Liver (tissue), 9 donors: ENCODE measurements around the gene R3HDML. TPM values are rescaled to one million over a fixed set of nuclear protein-coding genes. Genes with fewer than 3 reads are reported as not detected.
"Not testable (repeated sequence)": the region's sequence is repeated elsewhere in the genome, so short reads cannot be mapped to it uniquely, and the experiment has no call there.

Source experiments
- DNase-seq: peaks from one replicate; pipeline ENCODE4 v3.0.0-alpha.2; 2017; ENCODE audit warnings: low spot score
- H3K27ac ChIP-seq, 2 donors: one replicate each; pipeline ENCODE4 v1.7.0; 2013; ENCODE audit warnings: inconsistent platforms in 2 of 2, low read length in 2 of 2, control low read depth in 1 of 2, low read depth in 1 of 2, mild to moderate bottlenecking in 1 of 2
- H3K27me3 ChIP-seq, 4 donors: one replicate each; pipeline versions ENCODE4 v1.6.1 to v1.7.0; 2013; ENCODE audit warnings: low read length in 3 of 4, inconsistent platforms in 1 of 4, mild to moderate bottlenecking in 1 of 4, moderate library complexity in 1 of 4; ENCODE audit not compliant: control insufficient read depth in 4 of 4, insufficient read depth in 4 of 4
- H3K36me3 ChIP-seq, 4 donors: one replicate each; pipeline versions ENCODE4 v1.6.1 to v1.7.0; 2013; ENCODE audit warnings: low read length in 3 of 4, mild to moderate bottlenecking in 3 of 4, low read depth in 1 of 4, moderate library complexity in 1 of 4; ENCODE audit not compliant: control insufficient read depth in 4 of 4, insufficient read depth in 3 of 4
- H3K4me1 ChIP-seq, 4 donors: one replicate each; pipeline versions ENCODE4 v1.6.1 to v1.7.0; 2013; ENCODE audit warnings: low read length in 3 of 4, mild to moderate bottlenecking in 3 of 4, moderate library complexity in 1 of 4; ENCODE audit not compliant: control insufficient read depth in 4 of 4, insufficient read depth in 4 of 4
- H3K4me3 ChIP-seq, 3 donors: one replicate each; pipeline versions ENCODE4 v1.6.1 to v1.7.0; 2013; ENCODE audit warnings: low read length in 3 of 3, control low read depth in 1 of 3, low read depth in 1 of 3, mild to moderate bottlenecking in 1 of 3
- H3K9ac ChIP-seq, 2 donors: one replicate each; pipeline ENCODE4 v1.7.0; 2013; ENCODE audit warnings: low read length in 2 of 2, mild to moderate bottlenecking in 2 of 2, moderate library complexity in 2 of 2, control low read depth in 1 of 2, low read depth in 1 of 2
- H3K9me3 ChIP-seq, 4 donors: one replicate each; pipeline versions ENCODE4 v1.6.1 to v1.7.0; 2013; ENCODE audit warnings: low read length in 3 of 4; ENCODE audit not compliant: control insufficient read depth in 4 of 4
- ATF3 ChIP-seq: IDR thresholded peaks from 2 replicates; pipeline ENCODE4 v1.6.1; 2016; ENCODE audit warnings: antibody characterized with exemption
- CTCF ChIP-seq: fragments of 150-350 bp; IDR thresholded peaks from 2 replicates; pipeline ENCODE4 v1.5.1; 2017; ENCODE audit warnings: improper control_type of control experiment, low read depth, low read length; ENCODE audit not compliant: missing input control
- EGR1 ChIP-seq, 2 donors: IDR thresholded peaks; 2 replicates each; pipeline ENCODE4 v1.6.1; 2016 to 2018; ENCODE audit warnings: antibody characterized with exemption in 2 of 2, low read depth in 2 of 2
- FOXA1 ChIP-seq: IDR thresholded peaks from 2 replicates; pipeline ENCODE4 v1.6.1; 2016; ENCODE audit warnings: antibody characterized with exemption
- FOXA2 ChIP-seq: IDR thresholded peaks from 2 replicates; pipeline ENCODE4 v1.6.1; 2016; ENCODE audit warnings: antibody characterized with exemption
- GABPA ChIP-seq, 2 donors: IDR thresholded peaks in 1 of 2; conservative IDR thresholded peaks in 1 of 2; 2 replicates each; pipeline ENCODE4 v1.6.1; 2016; ENCODE audit warnings: antibody characterized with exemption in 2 of 2, mild to moderate bottlenecking in 1 of 2, moderate library complexity in 1 of 2
- HNF4A ChIP-seq, 2 donors: conservative IDR thresholded peaks; 2 replicates each; pipeline ENCODE4 v1.6.1; 2016; ENCODE audit warnings: antibody characterized with exemption in 2 of 2, mild to moderate bottlenecking in 2 of 2
- HNF4G ChIP-seq: IDR thresholded peaks from 2 replicates; pipeline ENCODE4 v1.6.1; 2016; ENCODE audit warnings: antibody characterized with exemption
- JUND ChIP-seq, 2 donors: IDR thresholded peaks; 2 replicates each; pipeline ENCODE4 v1.6.1; 2016; ENCODE audit warnings: antibody characterized with exemption in 2 of 2
- MAX ChIP-seq: IDR thresholded peaks from 2 replicates; pipeline ENCODE4 v1.6.1; 2016; ENCODE audit warnings: antibody characterized with exemption
- NR2F2 ChIP-seq: IDR thresholded peaks from 2 replicates; pipeline ENCODE4 v1.6.1; 2016; ENCODE audit warnings: antibody characterized with exemption
- RAD21 ChIP-seq, 2 donors: IDR thresholded peaks; 2 replicates each; pipeline ENCODE4 v1.6.1; 2016; ENCODE audit warnings: antibody characterized with exemption in 2 of 2, mild to moderate bottlenecking in 2 of 2
- REST ChIP-seq: IDR thresholded peaks from 2 replicates; pipeline ENCODE4 v1.6.1; 2016; ENCODE audit warnings: antibody characterized with exemption, mild to moderate bottlenecking
- RXRA ChIP-seq, 2 donors: IDR thresholded peaks; 2 replicates each; pipeline ENCODE4 v1.6.1; 2017 to 2018; ENCODE audit warnings: antibody characterized with exemption in 2 of 2, mild to moderate bottlenecking in 1 of 2
- SP1 ChIP-seq: IDR thresholded peaks from 2 replicates; pipeline ENCODE4 v1.6.1; 2018; ENCODE audit warnings: antibody characterized with exemption, mild to moderate bottlenecking
- TAF1 ChIP-seq: conservative IDR thresholded peaks from 2 replicates; pipeline ENCODE4 v1.6.1; 2016; ENCODE audit warnings: antibody characterized with exemption, mild to moderate bottlenecking
- YY1 ChIP-seq: IDR thresholded peaks from 2 replicates; pipeline ENCODE4 v1.6.1; 2016; ENCODE audit warnings: antibody characterized with exemption, mild to moderate bottlenecking
- ZBTB33 ChIP-seq: IDR thresholded peaks from 2 replicates; pipeline ENCODE4 v1.6.1; 2016; ENCODE audit warnings: antibody characterized with exemption
- WGBS: extraction: QIAGEN DNeasy Blood & Tissue Kit; methylation state at CpG from one replicate; pipeline ENCODE4 v1.1.7; 2013; 5-methylcytosine and 5-hydroxymethylcytosine counted together
- polyA plus RNA-seq, 2 donors: library from polyadenylated mRNA; stranded (reverse) in 1 of 2; unstranded in 1 of 2; fragments of 200-250 nt in 1 of 2; fragments of >200 nt in 1 of 2; fragmentation: Nextera tagmentation in 1 of 2; extraction: Ambion mirVana in 1 of 2; gene quantifications; one replicate each; pipeline versions ENCODE4 v1.2.1 to v1.2.3, GENCODE V29; 2013 to 2015
- total RNA-seq, 2 donors: library from RNA; depleted of rRNA; stranded (reverse); fragments of >200 nt; gene quantifications; one replicate each; pipeline ENCODE4 v1.2.3, GENCODE V29; 2014
- donor health status: healthy.
- donor health status: healthy.
- donor health status: healthy.
- donor health status: healthy.
- donor health status: healthy.

Gene R3HDML
- total and polyA plus RNA-seq, 4 donors, result not detected

GRCh38 chr20:44296011-44296410 lies 40.8 kb upstream of the R3HDML start:
- Histone ChIP-seq H3K9me3 (no peaks in the 10 kb centered on the region), H3K27ac (no peak overlapping the region), H3K36me3 (peaks cover 0 to 2% (median 0%) of the 10 kb centered on the region in 4 donors), H3K4me3 (no peak overlapping the region), H3K27me3 (no peaks in the 10 kb centered on the region), H3K9ac (no peak overlapping the region), H3K4me1 (no peaks in the 10 kb centered on the region)
- TF ChIP-seq JUND (IDR thresholded peaks at IDR 0.05) (no peak), SP1 (no peak), GABPA (IDR thresholded peaks at IDR 0.05 in 1 of 2, conservative IDR thresholded peaks at IDR 0.05 in 1 of 2) (no peak), MAX (no peak), YY1 (no peak)
- DNase-seq, result no peak
- WGBS, result 86% methylated on average over 7 of the region's 7 CpGs

- 92% methylated on average over 4 of the region's 4 CpGs for WGBS
- no peak for DNase-seq
- H3K36me3 ChIP-seq, result peaks cover 0 to 2% (median 0%) of the 10 kb centered on the region in 4 donors
- no peak overlapping the region for H3K9ac ChIP-seq
- no peaks in the 10 kb centered on the region for H3K9me3 ChIP-seq
- no peak overlapping the region for H3K4me3 ChIP-seq
- H3K4me1 ChIP-seq, result no peaks in the 10 kb centered on the region
- H3K27ac ChIP-seq, result no peak overlapping the region
- H3K27me3 ChIP-seq, result no peaks in the 10 kb centered on the region
- TF ChIP-seq SP1, result no peak
- TF ChIP-seq ATF3, result no peak
- TF ChIP-seq ZBTB33, result no peak
- no peak for TF ChIP-seq GABPA (IDR thresholded peaks at IDR 0.05 in 1 of 2, conservative IDR thresholded peaks at IDR 0.05 in 1 of 2)
- TF ChIP-seq YY1, result no peak
- TF ChIP-seq EGR1 (IDR thresholded peaks at IDR 0.05; ENCODE audit: low read depth in 2 of 2), result no peak
- TF ChIP-seq JUND (IDR thresholded peaks at IDR 0.05), result no peak
- TF ChIP-seq HNF4A (conservative IDR thresholded peaks at IDR 0.05), result no peak
- TF ChIP-seq FOXA1, result no peak
- TF ChIP-seq MAX, result no peak
- TF ChIP-seq TAF1, result no peak
- TF ChIP-seq HNF4G, result no peak
- no peak for TF ChIP-seq RXRA (IDR thresholded peaks at IDR 0.05)
- TF ChIP-seq RAD21 (IDR thresholded peaks at IDR 0.05), result no peak
- no peak for TF ChIP-seq REST
- TF ChIP-seq CTCF, result no peak
- TF ChIP-seq NR2F2, result no peak
- no peak for TF ChIP-seq FOXA2
Measured at GRCh38 chr20:44297721-44298120, 39.1 kb upstream of the R3HDML start.

GRCh38 chr20:44299011-44299535 lies 37.8 kb upstream of the R3HDML start:
- H3K4me3 ChIP-seq, H3K27ac ChIP-seq, H3K4me1 ChIP-seq, H3K36me3 ChIP-seq, H3K27me3 ChIP-seq, H3K9me3 ChIP-seq, H3K9ac ChIP-seq, DNase-seq: not testable (repeated sequence)
- WGBS, result 95% methylated on average over 42 of the region's 42 CpGs
